ENCODE data around the gene CCDC71L. TPM values are rescaled to one million over a fixed set of nuclear protein-coding genes. Genes with fewer than 3 reads are reported as not detected.
A peak's percentile ranks its signal among the peaks of the same experiment; 100 is the strongest.

The CCDC71L gene
- total and polyA plus RNA-seq, 2 of the 4 experiments (the other 2 are of a cell fraction), result 19.7 to 20.6 TPM

DNA sequence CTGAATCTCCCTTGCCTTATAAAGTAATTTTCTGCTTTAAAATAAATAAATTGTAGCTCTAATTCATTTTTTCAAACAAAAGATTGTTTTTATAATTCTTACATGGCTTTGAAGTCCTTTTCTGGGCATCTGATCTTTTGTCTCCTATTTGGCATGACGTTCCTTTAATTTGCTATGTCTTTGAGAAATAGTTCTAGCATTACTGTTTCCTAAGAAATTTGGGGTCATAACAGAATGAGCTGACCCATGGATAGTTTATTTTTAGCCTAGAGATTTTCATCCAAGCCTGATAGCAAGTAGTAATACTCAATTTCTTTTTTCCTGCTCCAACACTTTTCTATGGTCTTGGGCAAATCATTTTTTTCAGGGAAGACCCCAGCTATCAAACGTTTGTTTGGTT, 31.4 kb downstream of the CCDC71L start:
- Histone ChIP-seq H3K9me3 (ENCODE audit: control insufficient read depth, insufficient read depth, low read length) (no peaks in the 10 kb centered on the region; the same call in 1 of the 2 replicates), H2BK15ac (ENCODE audit: low read depth, low read length) (peak overlapping the region; percentile 16; the same call in 2 of the 3 replicates), H3K27me3 (ENCODE audit: control insufficient read depth, insufficient read depth, low read length) (no peaks in the 10 kb centered on the region), H3K18ac (ENCODE audit: low read depth, low read length) (peak overlapping the region; percentile 94; the same call in 1 of the 2 replicates), H2AK5ac (ENCODE audit: low read depth, low read length) (peak overlapping the region; percentile 32; the same call in 1 of the 2 replicates), H3K4me2 (ENCODE audit: low read depth, low read length) (peak overlapping the region; percentile 80), H3K36me3 (ENCODE audit: control insufficient read depth, insufficient read depth, low read length) (peaks cover 1% of the 10 kb centered on the region; the same call in 1 of the 2 replicates), H3K4me1 (ENCODE audit: control insufficient read depth, insufficient read depth, low read length) (peaks cover 11% of the 10 kb centered on the region), H3K14ac (replicated peaks; ENCODE audit: low read depth, low read length) (peak overlapping the region; percentile 99), H3K9me1 (ENCODE audit: insufficient read depth, low read length) (peaks cover 12% of the 10 kb centered on the region; the same call in 1 of the 2 replicates), H4K91ac (ENCODE audit: insufficient read depth, low read depth, low read length) (peak overlapping the region; percentile 83), H3K27ac (ENCODE audit: insufficient read depth, low read length) (peak overlapping the region; percentile 20; the same call in 1 of the 2 replicates), H2AFZ (replicated peaks; ENCODE audit: low read length, poor library complexity) (no peak overlapping the region), H3K4me3 (ENCODE audit: insufficient read depth, low read depth, low read length) (no peak overlapping the region), H4K8ac (ENCODE audit: low read depth in 2 of 2, low read length in 2 of 2) (peak overlapping the region; percentile 29 to 80; a peak in 2 of 4 replicates), H3K9ac (ENCODE audit: low read depth, low read length) (no peak overlapping the region; the same call in 1 of the 2 replicates), H3K23ac (ENCODE audit: low read depth, low read length) (peak overlapping the region; percentile 89), H4K5ac (ENCODE audit: low read depth, low read length) (peak overlapping the region; percentile 46; the same call in 1 of the 2 replicates), H2AK9ac (replicated peaks; ENCODE audit: low read depth, low read length, poor library complexity) (no peak overlapping the region), H4K20me1 (ENCODE audit: insufficient read depth, low read length) (no peaks in the 10 kb centered on the region), H2BK5ac (ENCODE audit: low read depth, low read length, poor library complexity, severe bottlenecking) (peak overlapping the region; percentile 46), H2BK120ac (ENCODE audit: low read depth, low read length) (peak overlapping the region; percentile 96), H3K56ac (ENCODE audit: extremely low read depth, insufficient read depth, low read length) (peak overlapping the region; percentile 87; the same call in 1 of the 2 replicates), H3K4ac (ENCODE audit: low read depth, low read length) (peak overlapping the region; percentile 96), H2BK20ac (ENCODE audit: low read depth, low read length) (peak overlapping the region; percentile 97), H3K79me1 (ENCODE audit: low read depth in 1 of 2, low read length in 2 of 2) (peaks cover 0 to 40% of the 10 kb centered on the region in 2 experiments; a peak in 2 of 4 replicates)
- dilution Hi-C loops (cut with HindIII; ENCODE audit: low sequenced_read_pairs, unreplicated experiment), result no loop called here
- BruUV-seq (replicated peaks), result no TSS peak
- ATAC-seq (ENCODE audit: low read depth) (peak; percentile 90), DNase-seq (peak; percentile 68)
- TF ChIP-seq CEBPB (IDR thresholded peaks at IDR 0.05; ENCODE audit: low read depth, low read length), result no peak
- no peak for TF ChIP-seq FOS (IDR thresholded peaks at IDR 0.05; ENCODE audit: low read depth, low read length)
- no peak for TF ChIP-seq MXI1 (IDR thresholded peaks at IDR 0.05; ENCODE audit: borderline replicate concordance, low read depth, low read length)
- no peak for TF ChIP-seq MAFK (IDR thresholded peaks at IDR 0.05; ENCODE audit: low read depth, low read length)
- TF ChIP-seq POLR2A (IDR thresholded peaks at IDR 0.05; ENCODE audit: low read depth, low read length), result no peak
- TF ChIP-seq, protein P1, sequence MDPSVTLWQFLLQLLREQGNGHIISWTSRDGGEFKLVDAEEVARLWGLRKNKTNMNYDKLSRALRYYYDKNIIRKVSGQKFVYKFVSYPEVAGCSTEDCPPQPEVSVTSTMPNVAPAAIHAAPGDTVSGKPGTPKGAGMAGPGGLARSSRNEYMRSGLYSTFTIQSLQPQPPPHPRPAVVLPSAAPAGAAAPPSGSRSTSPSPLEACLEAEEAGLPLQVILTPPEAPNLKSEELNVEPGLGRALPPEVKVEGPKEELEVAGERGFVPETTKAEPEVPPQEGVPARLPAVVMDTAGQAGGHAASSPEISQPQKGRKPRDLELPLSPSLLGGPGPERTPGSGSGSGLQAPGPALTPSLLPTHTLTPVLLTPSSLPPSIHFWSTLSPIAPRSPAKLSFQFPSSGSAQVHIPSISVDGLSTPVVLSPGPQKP (IDR thresholded peaks at IDR 0.05; ENCODE audit: borderline replicate concordance, low read depth, low read length), result no peak
- TF ChIP-seq NFE2L2 (IDR thresholded peaks at IDR 0.05; ENCODE audit: low read depth, low read length), result no peak
- TF ChIP-seq, protein P2, sequence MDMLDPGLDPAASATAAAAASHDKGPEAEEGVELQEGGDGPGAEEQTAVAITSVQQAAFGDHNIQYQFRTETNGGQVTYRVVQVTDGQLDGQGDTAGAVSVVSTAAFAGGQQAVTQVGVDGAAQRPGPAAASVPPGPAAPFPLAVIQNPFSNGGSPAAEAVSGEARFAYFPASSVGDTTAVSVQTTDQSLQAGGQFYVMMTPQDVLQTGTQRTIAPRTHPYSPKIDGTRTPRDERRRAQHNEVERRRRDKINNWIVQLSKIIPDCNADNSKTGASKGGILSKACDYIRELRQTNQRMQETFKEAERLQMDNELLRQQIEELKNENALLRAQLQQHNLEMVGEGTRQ (IDR thresholded peaks at IDR 0.05; ENCODE audit: low read depth, low read length), result no peak
- TF ChIP-seq MAZ (IDR thresholded peaks at IDR 0.05; ENCODE audit: borderline replicate concordance, low read depth, low read length), result no peak
- TF ChIP-seq SMC3 (IDR thresholded peaks at IDR 0.05; ENCODE audit: low read depth, low read length), result no peak
- no peak for TF ChIP-seq RCOR1 (IDR thresholded peaks at IDR 0.05; ENCODE audit: insufficient replicate concordance, low read length)
- TF ChIP-seq BHLHE40 (IDR thresholded peaks at IDR 0.05; ENCODE audit: low read depth, low read length), result no peak
- TF ChIP-seq CHD1 (IDR thresholded peaks at IDR 0.05; ENCODE audit: low read depth, low read length), result no peak
- TF ChIP-seq RFX5 (IDR thresholded peaks at IDR 0.05; ENCODE audit: low read depth, low read length), result no peak
- TF ChIP-seq, protein P3, sequence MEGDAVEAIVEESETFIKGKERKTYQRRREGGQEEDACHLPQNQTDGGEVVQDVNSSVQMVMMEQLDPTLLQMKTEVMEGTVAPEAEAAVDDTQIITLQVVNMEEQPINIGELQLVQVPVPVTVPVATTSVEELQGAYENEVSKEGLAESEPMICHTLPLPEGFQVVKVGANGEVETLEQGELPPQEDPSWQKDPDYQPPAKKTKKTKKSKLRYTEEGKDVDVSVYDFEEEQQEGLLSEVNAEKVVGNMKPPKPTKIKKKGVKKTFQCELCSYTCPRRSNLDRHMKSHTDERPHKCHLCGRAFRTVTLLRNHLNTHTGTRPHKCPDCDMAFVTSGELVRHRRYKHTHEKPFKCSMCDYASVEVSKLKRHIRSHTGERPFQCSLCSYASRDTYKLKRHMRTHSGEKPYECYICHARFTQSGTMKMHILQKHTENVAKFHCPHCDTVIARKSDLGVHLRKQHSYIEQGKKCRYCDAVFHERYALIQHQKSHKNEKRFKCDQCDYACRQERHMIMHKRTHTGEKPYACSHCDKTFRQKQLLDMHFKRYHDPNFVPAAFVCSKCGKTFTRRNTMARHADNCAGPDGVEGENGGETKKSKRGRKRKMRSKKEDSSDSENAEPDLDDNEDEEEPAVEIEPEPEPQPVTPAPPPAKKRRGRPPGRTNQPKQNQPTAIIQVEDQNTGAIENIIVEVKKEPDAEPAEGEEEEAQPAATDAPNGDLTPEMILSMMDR (conservative IDR thresholded peaks at IDR 0.05; ENCODE audit: low read depth, low read length), result no peak
- TF ChIP-seq RAD21 (IDR thresholded peaks at IDR 0.05; ENCODE audit: low read length), result no peak
- no CpG with 5 or more reads among the region's 2 CpGs for WGBS, 2 experiments (ENCODE audit: extremely low coverage in 2 of 2, insufficient read length in 1 of 2)
- intact Hi-C loops (cut with micrococcal nuclease), result no loop called here
- in situ Hi-C loops (cut with MboI; ENCODE audit: low sequenced_read_pairs), result no loop called here
- ChIA-PET POLR2A (ENCODE audit: unreplicated experiment) (no interaction called here), CTCF (interaction anchor here (0.6 to 2.4 kb wide), 4 partner anchors 11 to 106 kb away, joined by 3 to 11 read pairs (median 4); no protein-coding TSS in a partner anchor)

All from IMR-90 (cell line).